ENCODE measurements around the gene DIP2C.
"Not testable (repeated sequence)": the region's sequence is repeated elsewhere in the genome, so short reads cannot be mapped to it uniquely, and the experiment has no call there.

The DIP2C gene

DNA sequence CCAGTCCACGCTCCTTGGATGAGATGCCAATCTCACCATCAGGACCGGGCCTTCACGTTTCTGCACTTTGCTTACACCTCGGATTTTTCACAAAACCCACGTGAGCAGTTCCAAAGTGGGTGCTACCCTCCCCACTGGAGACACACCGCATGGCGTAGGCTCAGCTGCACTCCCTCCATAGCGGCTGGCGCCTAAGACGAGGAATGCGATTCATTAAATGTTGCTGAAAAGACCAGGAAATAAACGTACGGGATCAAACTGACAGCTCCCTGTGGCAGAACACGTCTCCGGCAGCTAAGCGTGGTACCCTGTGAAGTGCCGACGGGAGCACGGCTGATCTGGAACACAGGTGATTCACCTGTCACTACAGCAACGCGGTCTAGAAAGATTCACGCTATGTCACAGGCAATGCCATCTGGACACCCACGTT, 209.0 kb downstream of the DIP2C start:
- no peak for DNase-seq (ENCODE audit: low spot score)

DNA sequence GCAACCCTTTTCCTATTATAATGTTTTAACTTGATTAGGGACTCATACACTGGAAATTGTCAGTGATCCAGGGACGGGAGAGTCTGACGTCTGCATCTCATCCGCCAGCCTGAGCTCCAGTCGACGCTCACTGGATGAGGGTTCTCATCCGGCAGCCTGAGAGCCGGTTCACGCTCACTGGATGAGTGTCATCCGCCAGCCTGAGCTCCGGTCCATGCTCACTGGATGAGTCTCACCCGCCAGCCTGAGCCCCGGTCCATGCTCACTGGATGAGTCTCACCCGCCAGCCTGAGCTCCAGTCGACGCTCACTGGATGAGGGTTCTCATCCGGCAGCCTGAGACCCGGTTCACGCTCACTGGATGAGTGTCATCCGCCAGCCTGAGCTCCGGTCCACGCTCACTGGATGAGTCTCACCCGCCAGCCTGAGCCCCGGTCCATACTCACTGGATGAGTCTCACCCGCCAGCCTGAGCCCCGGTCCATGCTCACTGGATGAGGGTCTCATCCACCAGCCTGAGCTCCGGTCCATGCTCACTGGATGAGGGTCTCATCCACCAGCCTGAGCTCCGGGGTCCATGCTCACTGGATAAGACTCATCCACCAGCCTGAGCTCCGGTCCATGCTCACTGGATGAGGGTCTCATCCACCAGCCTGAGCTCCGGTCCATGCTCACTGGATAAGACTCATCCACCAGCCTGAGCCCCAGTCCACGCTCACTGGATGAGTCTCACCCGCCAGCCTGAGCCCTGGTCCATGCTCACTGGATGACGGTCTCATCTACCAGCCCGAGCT, 209.6 kb downstream of the DIP2C start:
- not testable (repeated sequence) for DNase-seq (ENCODE audit: low spot score)

DNA sequence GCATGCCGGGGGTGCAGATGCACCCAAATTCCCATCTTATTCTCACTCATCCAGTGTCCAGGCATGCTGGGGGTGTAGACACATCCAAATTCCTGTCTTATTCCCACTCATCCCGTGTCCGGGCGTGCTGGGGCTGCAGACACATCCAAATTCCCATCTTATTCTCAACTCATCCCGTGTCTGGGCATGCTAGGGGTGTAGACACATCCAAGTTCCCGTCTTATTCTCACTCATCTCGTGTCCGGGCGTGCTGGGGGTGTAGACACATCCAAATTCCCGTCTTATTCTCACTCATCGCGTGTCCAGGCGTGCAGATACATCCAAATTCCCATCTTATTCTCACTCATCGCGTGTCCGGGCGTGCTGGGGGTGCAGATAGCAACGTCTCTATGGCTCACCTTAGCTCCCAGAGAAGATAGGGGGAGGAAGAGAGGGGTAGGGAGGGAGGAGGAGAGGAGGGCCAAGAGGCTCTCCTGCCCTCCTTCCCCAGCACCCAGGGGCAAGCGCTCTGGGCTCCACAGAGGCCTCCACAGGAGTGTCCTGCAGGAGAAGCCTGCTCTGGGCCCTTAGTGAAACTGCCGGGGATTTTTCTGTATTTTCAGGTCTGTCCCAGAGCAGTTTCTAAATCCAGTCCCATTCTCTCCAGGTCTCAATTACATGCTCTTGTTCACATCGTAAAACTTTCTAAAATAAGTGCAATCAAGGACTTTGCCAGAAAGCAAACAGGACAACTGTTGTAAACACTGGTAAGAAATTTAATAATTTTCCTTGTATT, 210.8 kb downstream of the DIP2C start:
- no peak for DNase-seq (ENCODE audit: low spot score)

DNA sequence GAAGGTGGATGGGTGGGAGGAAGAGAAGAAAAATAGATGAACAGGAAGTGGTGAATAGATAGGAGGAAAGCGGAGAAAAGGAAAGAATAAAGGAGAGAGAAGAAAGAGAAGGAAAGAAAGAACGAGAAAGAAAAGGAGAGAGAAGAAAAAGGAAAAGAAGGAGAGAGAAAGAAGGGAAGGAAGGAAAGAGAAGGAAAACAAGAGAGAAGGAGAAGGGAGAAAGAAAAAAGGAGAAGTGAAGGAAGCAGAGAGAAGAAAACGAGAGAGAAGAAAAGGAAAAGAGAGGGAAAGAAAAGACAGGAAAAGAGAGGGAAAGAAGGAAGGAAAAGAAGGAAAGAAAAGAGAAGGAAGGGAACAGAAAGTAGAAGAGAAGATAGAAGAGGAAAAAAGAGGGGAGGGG, 211.8 kb downstream of the DIP2C start:
- DNase-seq (ENCODE audit: low spot score), result no peak

DNA sequence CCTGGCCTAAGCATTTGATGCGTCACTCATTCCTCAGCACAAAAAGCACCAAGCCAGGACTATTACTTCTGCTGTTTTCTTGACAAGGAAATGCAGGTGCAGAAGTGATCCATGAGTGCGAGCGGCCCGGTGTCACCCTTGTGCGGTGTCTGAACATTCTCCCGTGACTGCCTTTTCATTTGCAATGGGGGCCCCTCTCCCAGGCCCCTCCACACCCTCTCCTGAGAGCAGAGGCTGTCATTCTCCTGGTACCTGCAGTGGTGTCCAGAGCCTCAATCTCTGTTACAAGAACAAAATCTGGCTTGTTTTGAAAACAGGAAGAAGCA, 213.1 kb downstream of the DIP2C start:
- no peak for DNase-seq (ENCODE audit: low spot score)

DNA sequence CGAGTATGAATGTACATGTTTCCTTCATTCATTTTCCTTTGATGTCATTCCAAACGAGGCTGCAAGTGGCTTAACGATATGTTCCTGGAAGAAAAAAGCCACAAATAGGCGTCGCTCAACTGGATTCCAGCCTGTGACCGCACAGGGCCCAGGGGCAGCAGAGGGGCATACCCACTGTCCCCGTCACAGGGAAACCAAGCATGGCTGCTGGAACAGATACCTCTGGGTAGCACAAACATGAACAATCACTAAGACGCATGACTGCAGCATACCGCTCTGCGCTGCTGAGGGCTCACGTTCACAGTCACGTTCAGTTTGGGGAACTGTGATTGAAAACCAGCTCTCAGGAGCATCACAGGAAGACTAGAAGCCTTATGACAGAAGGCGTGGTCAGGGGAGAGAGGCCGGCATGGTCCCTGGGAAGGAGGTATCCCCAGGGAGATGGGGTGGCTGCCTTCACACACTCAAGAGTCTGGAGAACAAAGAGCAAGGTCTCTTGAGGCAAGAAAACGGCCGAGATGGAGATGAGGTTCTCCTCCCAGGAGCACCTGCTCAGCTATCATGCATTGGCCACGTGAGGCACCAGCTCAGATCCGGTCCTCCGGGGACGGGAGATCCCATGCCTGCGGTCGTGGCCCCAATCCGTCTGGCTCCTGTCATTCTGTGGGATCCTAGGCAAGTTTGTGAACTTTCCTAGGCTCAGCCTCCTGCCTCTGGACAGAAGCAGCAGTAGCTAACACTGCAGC, 213.6 kb downstream of the DIP2C start:
- DNase-seq (ENCODE audit: low spot score), result no peak

DNA sequence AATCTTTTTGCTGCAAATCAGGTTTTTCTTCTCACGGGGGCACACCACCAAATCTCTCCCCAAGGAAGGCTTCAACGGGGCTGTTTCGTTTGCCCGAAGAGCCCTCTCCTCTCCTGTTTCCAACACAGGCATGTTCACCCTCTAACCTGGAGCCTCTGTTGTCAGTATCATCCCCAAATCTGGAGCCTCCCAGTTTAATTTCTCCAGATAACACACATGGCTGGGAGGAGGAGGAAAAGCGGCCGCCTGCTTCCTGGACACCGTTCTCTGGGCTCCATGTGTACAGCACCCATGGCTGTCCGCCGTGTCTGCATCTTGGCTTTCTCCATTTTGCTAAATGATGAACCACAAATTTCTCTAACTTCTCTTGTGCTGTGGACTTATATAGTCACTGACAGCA, 214.5 kb downstream of the DIP2C start:
- no peak for DNase-seq (ENCODE audit: low spot score)

DNA sequence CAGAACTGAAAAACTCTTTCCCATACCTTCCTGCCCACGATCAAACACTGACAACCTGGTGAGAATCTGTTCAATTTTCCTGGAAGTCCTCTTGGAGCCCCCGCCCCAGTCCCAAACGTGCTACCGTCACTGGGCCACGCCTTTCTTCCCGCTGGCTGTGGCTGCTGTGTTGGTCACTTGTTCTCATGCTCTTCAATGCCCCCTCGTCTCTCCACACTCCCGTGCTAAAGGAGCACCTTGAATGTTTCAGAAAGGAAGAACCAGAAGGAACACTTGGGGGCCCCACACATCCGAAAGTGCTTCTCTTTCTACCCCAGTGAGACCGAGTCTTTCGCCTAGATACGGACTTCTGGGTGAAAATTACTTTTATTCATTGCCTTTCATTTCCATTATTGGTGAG, 215.1 kb downstream of the DIP2C start:
- no peak for DNase-seq (ENCODE audit: low spot score)

DNA sequence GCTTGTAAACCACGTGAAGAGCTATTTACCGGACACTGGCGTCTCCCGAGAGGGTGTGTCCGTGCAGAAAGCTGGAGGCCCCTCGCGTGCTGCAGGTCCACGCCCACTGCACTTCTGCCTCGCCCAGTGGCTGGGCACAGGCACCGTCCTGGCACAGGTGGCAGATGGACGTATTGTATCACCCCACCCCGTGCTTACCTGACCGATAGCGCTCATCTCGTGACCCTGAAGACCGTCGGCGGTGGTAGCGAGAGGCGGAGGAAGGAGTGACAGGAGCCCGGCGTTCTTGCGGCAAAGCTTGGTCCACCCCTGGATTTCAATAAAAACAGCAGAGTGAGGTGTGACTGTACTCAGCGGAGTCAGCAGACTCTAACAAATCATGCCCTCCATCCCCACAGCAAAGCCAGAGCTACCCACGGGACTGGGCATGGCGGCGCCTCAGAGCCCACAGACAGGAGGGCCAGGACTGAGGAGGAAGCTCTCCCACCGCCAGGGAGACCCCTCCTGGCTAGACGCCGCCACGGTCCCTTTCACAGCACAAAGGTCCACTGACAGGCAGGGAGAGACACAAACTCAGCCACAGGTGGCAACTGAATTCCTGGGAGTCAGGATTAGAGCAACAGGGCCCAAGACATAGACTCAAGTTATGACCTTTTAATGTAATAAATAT, 217.1 kb downstream of the DIP2C start:
- no peak for DNase-seq (ENCODE audit: low spot score)

DNA sequence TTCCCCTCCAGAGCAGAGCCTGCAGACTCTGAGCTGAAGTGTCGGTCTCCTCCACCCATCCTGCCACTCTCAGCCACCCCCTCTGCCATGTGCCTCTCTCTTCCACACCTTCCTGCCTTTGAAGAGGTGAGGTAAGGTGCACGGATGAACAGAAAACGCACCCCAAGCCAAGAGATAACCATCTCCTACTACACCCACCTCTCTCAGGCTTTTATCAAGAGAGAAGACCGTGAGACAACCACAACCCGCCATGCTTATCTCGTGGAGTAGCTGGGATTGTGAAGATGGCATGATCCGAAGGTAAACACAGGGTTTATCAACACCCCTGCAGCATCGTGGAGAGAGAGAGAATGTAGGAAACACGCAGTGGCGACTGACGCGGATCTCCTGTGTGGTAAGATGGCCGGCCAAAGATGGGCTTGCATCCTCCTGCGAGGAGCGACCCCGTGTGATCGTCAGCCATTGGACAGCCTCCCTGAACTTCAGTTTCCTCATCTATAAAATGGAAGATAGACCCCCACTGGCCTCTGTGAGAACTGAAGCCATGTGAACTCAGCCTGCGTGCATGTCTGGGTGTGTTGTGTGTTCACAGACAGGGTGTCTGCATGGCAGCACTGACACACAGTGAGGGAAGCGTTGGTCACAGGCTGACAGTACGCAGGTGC, 219.0 kb downstream of the DIP2C start:
- peak; percentile 68 for DNase-seq (ENCODE audit: low spot score)

DNA sequence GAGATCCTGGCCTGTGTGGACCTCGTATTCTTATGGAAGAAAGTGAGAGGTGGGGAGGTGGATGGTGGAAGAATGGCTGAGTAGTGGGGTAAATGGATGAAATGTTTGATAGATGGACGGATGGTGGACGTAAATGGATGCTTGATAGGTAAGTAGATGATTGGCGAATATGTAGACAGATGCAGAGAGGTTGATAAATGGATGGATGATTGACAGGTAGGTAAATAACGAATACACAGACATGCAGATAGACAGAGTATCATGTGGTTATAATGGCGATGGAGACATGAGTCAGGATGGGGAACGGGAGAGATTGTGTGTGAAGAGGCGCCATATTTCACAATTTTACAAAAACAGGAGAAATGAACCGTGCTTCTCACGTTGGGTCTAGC, 219.5 kb downstream of the DIP2C start:
- no peak for DNase-seq (ENCODE audit: low spot score)

DNA sequence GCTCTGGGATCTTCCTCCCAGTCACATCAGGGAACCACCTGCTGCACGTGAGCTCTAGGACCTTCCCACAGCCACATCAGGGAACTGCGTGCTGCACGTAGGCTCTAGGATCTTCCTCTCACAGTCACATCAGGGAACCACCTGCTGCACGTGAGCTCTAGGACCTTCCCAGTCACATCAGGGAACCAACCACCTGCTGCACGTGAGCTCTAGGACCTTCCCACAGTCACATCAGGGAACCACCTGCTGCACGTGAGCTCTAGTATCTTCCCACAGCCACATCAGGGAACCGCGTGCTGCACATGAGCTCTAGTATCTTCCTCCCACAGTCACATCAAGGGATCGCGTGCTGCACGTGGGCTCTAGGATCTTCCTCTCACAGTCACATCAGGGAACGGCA, 229.7 kb downstream of the DIP2C start:
- DNase-seq (ENCODE audit: low spot score), result no peak

DNA sequence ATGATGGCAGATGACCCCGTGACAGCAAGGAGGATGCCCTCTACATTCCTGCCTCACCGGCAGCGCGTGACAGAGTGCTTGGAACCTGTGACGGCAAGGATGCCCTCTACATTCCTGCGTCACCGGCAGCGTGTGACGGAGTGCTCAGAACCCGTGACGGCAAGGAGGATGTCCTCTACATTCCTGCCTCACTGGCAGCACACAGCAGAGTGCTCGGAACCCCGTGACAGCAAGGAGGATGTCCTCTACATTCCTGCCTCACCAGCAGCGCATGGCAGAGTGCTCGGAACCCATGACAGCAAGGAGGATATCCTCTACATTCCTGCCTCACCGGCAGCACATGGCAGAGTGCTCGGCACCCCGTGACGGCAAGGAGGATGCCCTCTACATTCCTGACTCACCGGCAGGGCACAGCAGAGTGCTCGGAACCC, 231.0 kb downstream of the DIP2C start:
- DNase-seq (ENCODE audit: low spot score), result no peak

DNA sequence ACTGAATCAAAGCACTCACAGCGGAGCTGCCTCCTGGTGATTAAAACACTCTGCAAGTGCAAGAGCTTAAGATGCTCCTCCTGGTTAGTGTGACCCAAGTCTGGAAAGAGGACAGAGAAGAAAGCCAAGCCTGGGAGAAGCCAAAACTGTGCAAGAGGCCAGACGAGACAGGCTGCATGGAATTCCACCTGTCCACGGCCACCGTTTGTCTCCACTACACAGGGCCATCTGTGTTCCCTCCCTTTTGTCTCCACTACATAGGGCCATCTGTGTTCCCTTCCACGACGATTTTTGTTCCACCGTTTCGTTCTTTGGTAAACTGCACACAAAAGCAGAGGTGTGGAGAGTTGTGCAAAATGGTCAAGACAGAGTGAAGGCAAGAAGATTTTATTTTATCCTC, 233.0 kb downstream of the DIP2C start:
- DNase-seq (ENCODE audit: low spot score), result no peak

DNA sequence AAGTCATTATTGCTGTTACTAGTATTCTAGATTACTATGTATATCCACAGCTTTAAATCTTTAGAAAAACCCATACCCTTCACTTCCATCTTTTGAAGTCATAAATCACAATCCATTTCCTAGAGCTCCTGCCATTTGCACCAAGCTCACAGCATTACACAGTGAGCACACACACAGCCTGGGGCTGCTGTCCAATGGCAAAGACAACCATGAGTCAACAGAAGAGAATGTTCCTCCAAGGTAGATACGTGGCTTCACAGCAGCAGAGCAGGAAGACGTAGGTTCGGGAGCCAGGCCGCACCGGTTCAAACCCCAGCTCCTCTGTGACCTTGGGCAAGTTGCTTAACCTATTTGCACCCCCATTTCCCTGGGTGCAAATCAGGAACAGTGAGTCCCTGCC, 234.6 kb downstream of the DIP2C start:
- DNase-seq (ENCODE audit: low spot score), result no peak

DNA sequence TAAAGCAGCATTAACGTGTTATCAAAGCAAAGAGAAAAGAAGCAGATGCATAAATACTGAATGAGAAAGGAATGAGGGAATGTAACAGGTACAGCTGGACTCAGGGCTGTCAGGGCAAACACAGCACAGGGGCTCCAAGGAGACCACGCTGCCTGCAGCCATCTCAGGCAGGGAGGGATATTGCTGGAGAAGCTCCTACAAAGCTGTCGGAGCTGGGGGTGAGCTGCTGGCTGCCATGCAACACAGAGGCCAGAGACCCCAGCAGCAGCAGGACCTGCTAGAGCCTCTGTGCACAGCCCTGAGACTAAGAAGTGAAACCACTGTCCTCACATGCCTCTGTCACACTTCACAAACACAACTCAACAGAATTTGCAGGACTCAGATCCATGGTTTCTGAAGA, 235.8 kb downstream of the DIP2C start:
- no peak for DNase-seq (ENCODE audit: low spot score)

DNA sequence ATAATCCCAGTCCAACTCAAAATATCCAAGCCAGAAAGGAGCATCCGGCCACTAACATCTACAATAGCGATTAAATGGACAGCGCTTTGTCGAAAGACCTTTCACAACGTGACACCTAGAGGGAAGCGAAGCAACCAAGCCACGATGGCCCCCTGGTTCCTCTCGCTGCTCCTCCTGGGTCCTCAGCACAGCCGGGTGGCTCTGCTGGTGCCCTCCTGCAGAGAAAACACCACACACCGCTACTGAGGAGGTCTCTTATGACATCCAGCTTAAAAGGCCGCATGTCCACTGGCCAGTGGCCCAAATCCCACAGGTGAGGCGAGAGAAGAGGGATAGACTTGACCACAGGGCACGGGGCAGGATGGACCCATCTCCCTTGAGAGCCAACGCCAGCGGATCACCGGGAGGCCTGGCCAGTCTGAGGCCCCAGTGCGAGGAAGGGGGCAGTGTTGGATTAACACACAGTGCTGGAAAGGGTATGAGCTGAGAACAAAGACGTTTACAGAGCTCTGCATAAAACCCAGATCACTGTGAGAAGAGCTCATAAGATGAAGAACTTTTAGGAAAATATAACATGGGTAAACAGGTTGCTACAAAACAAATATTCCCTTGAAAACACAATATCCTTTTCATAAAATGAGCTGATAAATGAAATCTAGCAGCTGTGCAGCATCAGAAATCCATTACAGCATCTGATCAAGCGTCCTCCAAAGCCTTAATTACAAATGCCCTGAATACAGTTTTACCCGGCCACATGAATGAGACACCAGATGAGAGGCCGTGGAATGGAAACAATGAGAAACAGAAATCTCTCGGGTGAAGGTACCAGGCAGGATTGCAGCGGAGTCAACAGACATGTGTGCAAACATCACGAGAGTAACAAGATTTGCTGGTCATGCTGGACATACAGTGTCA, 236.7 kb downstream of the DIP2C start:
- no peak for DNase-seq (ENCODE audit: low spot score)

DNA sequence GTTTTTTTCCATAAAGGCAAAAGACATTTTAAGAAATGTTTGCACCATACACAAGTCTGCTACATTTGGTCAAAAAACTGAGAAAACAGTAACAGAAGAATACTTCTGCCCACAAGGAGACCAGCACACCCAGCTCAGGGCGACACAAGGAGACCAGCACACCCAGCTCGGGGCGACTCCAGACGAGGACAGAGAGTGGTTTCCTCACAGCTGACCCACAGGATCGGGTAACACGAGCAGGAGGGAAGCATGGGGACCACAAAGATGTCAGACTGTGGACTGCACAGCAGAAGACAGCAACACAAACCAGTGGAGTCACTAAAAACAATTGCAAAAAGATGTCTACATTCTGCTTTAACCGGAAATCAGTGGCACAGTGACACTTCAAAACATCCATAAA, 237.6 kb downstream of the DIP2C start:
- DNase-seq (ENCODE audit: low spot score), result no peak

DNA sequence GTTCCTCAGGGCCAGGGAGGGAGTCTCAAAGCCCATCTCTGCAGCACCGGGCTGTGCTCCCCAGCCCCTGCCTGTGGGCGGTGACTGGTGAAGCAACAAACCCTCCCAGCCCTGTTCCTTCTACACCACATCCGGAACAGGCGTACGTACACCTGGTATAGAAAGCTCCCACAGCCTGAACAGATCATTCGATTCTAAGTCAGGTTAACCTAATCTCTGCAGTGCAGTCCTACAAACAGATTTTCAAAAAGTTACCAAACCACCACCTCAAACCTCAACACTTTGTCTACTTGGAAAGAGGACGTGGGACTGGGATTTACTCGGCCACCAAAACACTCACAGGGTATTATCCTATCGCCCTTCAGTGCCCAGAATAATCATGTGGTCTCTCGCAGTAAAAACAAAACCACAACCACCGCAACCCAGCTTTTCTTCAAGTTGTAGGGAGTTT, 238.4 kb downstream of the DIP2C start:
- DNase-seq (ENCODE audit: low spot score), result peak; percentile 80

DNA sequence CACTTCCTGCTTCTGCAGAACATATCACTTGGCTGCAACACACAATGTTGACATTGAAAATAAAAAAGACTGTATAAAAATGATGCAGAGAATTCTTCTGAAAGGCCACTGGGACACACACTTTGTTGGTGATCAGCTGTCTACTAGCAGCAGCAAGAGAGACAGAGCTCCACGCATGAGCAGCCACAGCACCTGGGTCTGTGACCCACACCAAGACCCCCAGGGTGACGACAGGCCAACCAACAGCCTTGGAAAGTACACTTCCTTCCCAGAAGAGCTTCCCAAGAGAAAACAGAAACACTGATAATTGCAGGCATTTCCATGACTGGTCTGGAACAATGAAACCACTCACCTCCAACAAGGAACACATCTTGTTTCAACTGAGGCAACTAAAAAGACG, 239.0 kb downstream of the DIP2C start:
- peak; percentile 6 for DNase-seq (ENCODE audit: low spot score)

DNA sequence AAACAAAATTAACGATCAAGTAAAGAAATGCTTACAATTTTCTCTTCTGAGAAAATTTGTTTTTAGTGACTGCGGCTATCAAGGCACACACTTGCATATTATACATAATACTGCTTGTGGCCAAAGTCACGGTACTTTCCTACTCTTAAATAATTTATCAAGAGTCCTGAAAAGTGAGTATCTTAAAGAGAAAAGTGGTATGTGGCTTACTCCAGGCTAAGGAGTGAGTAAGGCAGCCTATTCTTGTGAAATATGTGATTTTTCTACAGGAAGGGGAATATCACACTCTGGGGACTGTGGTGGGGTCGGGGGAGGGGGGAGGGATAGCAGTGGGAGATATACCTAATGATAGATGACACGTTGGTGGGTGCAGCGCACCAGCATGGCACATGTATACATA, 240.1 kb downstream of the DIP2C start:
- DNase-seq (ENCODE audit: low spot score), result not testable (repeated sequence)
